Endothelial cell of umbilical vein (primary cell): ENCODE measurements around the gene RAB20. TPM values are rescaled to one million over a fixed set of nuclear protein-coding genes. Genes with fewer than 3 reads are reported as not detected.

Experiments
- BruUV-seq: library from RNA; stranded (reverse); fragments of 400-500 nt; replicated peaks from 2 replicates; lab custom pipeline; 2021; lab: Mats Ljungman, UMichigan
- CTCF ChIA-PET: fragments of 300-600, 350-600 bp; sonication (Branson Sonifier 250); formaldehyde crosslinking; loops from one replicate; lab custom pipeline; 2021; ENCODE audit warnings: antibody characterized with exemption, inconsistent platforms; lab: Charles Lee
- POLR2A ChIA-PET: fragments of 300-600, 350-600 bp; sonication (Branson Sonifier 250); formaldehyde crosslinking; loops from one replicate; lab custom pipeline; 2021; ENCODE audit warnings: antibody characterized with exemption, inconsistent platforms; lab: Charles Lee
- DNase-seq: peaks from one replicate; pipeline ENCODE4 v3.0.0-alpha.2; 2011; ENCODE audit warnings: low read depth, low spot score
- FAIRE-seq: peaks from 2 replicates; lab custom pipeline; 2011; peaks lifted over from hg19 to GRCh38; lab: Jason Lieb, UNC
- H2AFZ ChIP-seq: 2 replicates; pipeline ENCODE4 v1.6.0; 2012; ENCODE audit warnings: low read depth, low read length, control low read depth, inconsistent platforms
- H3K27ac ChIP-seq: 2 replicates; pipeline ENCODE4 v1.5.1; 2011; ENCODE audit warnings: low read depth, mild to moderate bottlenecking, control low read depth, low read length, moderate library complexity; ENCODE audit not compliant: insufficient read depth
- H3K27me3 ChIP-seq, 2 experiments: 2 replicates each; pipeline versions ENCODE4 v1.6.0 to v1.6.1; 2011; ENCODE audit warnings: low read length in 2 of 2, mixed read lengths in 1 of 2; ENCODE audit not compliant: control insufficient read depth in 2 of 2, insufficient read depth in 2 of 2
- H3K36me3 ChIP-seq, 2 experiments: 2 replicates in 1 of 2; 3 replicates in 1 of 2; pipeline ENCODE4 v1.5.1; 2011; ENCODE audit warnings: low read length in 2 of 2, mild to moderate bottlenecking in 1 of 2, moderate library complexity in 1 of 2; ENCODE audit not compliant: control insufficient read depth in 2 of 2, insufficient read depth in 2 of 2; ENCODE audit errors: extremely low read depth in 1 of 2
- H3K4me1 ChIP-seq: 3 replicates; pipeline ENCODE4 v1.5.1; 2011; ENCODE audit warnings: mild to moderate bottlenecking, low read length; ENCODE audit not compliant: control insufficient read depth, insufficient read depth; ENCODE audit errors: extremely low read depth
- H3K4me2 ChIP-seq: 2 replicates; pipeline ENCODE4 v1.6.1; 2011; ENCODE audit warnings: low read length, control low read depth, mixed read lengths; ENCODE audit not compliant: insufficient read depth
- H3K4me3 ChIP-seq, 3 experiments: fragments of 200-600 bp in 1 of 3; sonication (generic), shearing (Covaris generic) in 1 of 3; replicated peaks in 1 of 3; 2 replicates each; pipeline ENCODE4 v1.5.1; 2011 to 2016; ENCODE audit warnings: control low read depth in 3 of 3, low read length in 3 of 3, mild to moderate bottlenecking in 2 of 3, inconsistent platforms in 1 of 3, low read depth in 1 of 3, moderate library complexity in 1 of 3; ENCODE audit not compliant: insufficient read depth in 1 of 3
- H3K79me2 ChIP-seq: 2 replicates; pipeline ENCODE4 v1.6.0; 2012; ENCODE audit warnings: low read length, inconsistent platforms; ENCODE audit not compliant: control insufficient read depth, insufficient read depth
- H3K9ac ChIP-seq: replicated peaks from 2 replicates; pipeline ENCODE3; 2011; ENCODE audit warnings: low read length, control low read depth; ENCODE audit not compliant: insufficient read depth; ENCODE audit errors: extremely low read depth
- H3K9me1 ChIP-seq: replicated peaks from 3 replicates; pipeline ENCODE4 v1.6.0; 2011; ENCODE audit warnings: mild to moderate bottlenecking, low read length; ENCODE audit not compliant: control insufficient read depth, insufficient read depth; ENCODE audit errors: extremely low read depth
- H3K9me3 ChIP-seq: replicated peaks from 2 replicates; pipeline ENCODE4 v1.5.1; 2012; ENCODE audit warnings: low read length, inconsistent platforms; ENCODE audit not compliant: control insufficient read depth, insufficient read depth
- H4K20me1 ChIP-seq: replicated peaks from 2 replicates; pipeline ENCODE3; 2011; ENCODE audit warnings: mild to moderate bottlenecking, low read length; ENCODE audit not compliant: control insufficient read depth, insufficient read depth; ENCODE audit errors: extremely low read depth
- CTCF ChIP-seq, 2 donors: IDR thresholded peaks; 1 replicate in 1 of 2; 2 replicates in 1 of 2; pipeline ENCODE4 v1.5.1; 2011; ENCODE audit warnings: low read length in 2 of 2, mild to moderate bottlenecking in 2 of 2, moderate library complexity in 2 of 2, control low read depth in 1 of 2, inconsistent platforms in 1 of 2, low read depth in 1 of 2; ENCODE audit not compliant: insufficient read depth in 1 of 2; ENCODE audit errors: extremely low read depth in 1 of 2
- EZH2 ChIP-seq: IDR thresholded peaks from 2 replicates; pipeline ENCODE4 v1.6.1; 2012; ENCODE audit warnings: borderline replicate concordance, low read depth, mild to moderate bottlenecking, moderate library complexity, low read length, inconsistent platforms; ENCODE audit not compliant: severe bottlenecking
- FOS ChIP-seq: IDR thresholded peaks from 2 replicates; pipeline ENCODE4 v1.6.1; 2011; ENCODE audit warnings: mild to moderate bottlenecking, low read length, moderate library complexity, borderline replicate concordance; ENCODE audit not compliant: insufficient read depth
- GATA2 ChIP-seq: IDR thresholded peaks from 2 replicates; pipeline ENCODE4 v1.7.0; 2011; ENCODE audit warnings: low read depth, mild to moderate bottlenecking, moderate library complexity, mixed read lengths, low read length; ENCODE audit not compliant: insufficient read length, insufficient read depth
- JUN ChIP-seq: IDR thresholded peaks from 2 replicates; pipeline ENCODE4 v1.6.1; 2011; ENCODE audit warnings: borderline replicate concordance, low read depth; ENCODE audit not compliant: insufficient read length, insufficient read depth
- MAX ChIP-seq: IDR thresholded peaks from 2 replicates; pipeline ENCODE4 v1.6.1; 2011; ENCODE audit not compliant: insufficient read depth, insufficient read length
- MYC ChIP-seq: IDR thresholded peaks from one replicate; pipeline ENCODE4 v1.6.1; 2011; ENCODE audit warnings: mild to moderate bottlenecking, low read depth, low read length
- POLR2A ChIP-seq: IDR thresholded peaks from 2 replicates; pipeline ENCODE4 v1.6.1; 2012; ENCODE audit warnings: low read depth, mild to moderate bottlenecking, control low read depth, low read length
- POLR2AphosphoS5 ChIP-seq: IDR thresholded peaks from 2 replicates; pipeline ENCODE4 v1.6.1; 2012; ENCODE audit warnings: low read depth, mild to moderate bottlenecking, control low read depth, low read length, moderate library complexity; ENCODE audit not compliant: insufficient read depth
- dilution Hi-C: fragments of 300-500 bp; cut with MboI; formaldehyde crosslinking; loops from one replicate; pipeline ENCODE4 v1.15.0; 2019; ENCODE audit warnings: low sequenced_read_pairs; ENCODE audit not compliant: extremely low pct_ligation_motif_present
- intact Hi-C: fragments of 100-400 bp; cut with micrococcal nuclease; formaldehyde crosslinking; loops from one replicate; pipeline ENCODE4 v1.10.0; 2022
- polyA plus RNA-seq, 4 experiments: library from polyadenylated mRNA; depleted of rRNA in 3 of 4; stranded (reverse) in 3 of 4; unstranded in 1 of 4; fragments of >200 nt; gene quantifications; 2 replicates each; pipeline versions ENCODE4 v1.2.1 to v1.2.3, GENCODE V29; 2011 to 2012; ENCODE audit warnings: missing spikeins in 1 of 4
- total RNA-seq: library from RNA; stranded (reverse); gene quantifications from 2 replicates; pipeline ENCODE4 v1.2.3, GENCODE V29; 2021

RAB20 gene
- total and polyA plus RNA-seq, 2 donors (not counting 3 experiments of a cell fraction or from before 2014, with no cell fraction given), result 1.3 to 1.7 TPM

GRCh38 chr13:110528371-110528770 is 33.2 kb downstream of the RAB20 start:
- no peak for DNase-seq
- dilution Hi-C loops, result no loop called here
- BruUV-seq, result no TSS peak
- Histone ChIP-seq H3K9me3 (no peaks in the 10 kb centered on the region), H3K27ac (no peak overlapping the region), H3K4me2 (no peak overlapping the region), H3K36me3 (no peaks in the 10 kb centered on the region), H3K4me1 (no peaks in the 10 kb centered on the region), H2AFZ (no peak overlapping the region), H3K4me3 (no peak overlapping the region), H4K20me1 (no peaks in the 10 kb centered on the region), H3K9ac (no peak overlapping the region), H3K27me3 (no peaks in the 10 kb centered on the region), H3K9me1 (no peaks in the 10 kb centered on the region), H3K79me2 (no peaks in the 10 kb centered on the region)
- FAIRE-seq, result no peak
- ChIA-PET CTCF (interaction anchor here (0.7 to 1.8 kb wide), 3 partner anchors 10 to 438 kb away, joined by 3 to 5 read pairs (median 3); no protein-coding TSS in a partner anchor), POLR2A (no interaction called here)
- intact Hi-C loops, result no loop called here
- TF ChIP-seq POLR2A (no peak), JUN (no peak), MAX (no peak)

- no peak for FAIRE-seq
- Histone ChIP-seq H3K9me1 (no peaks in the 10 kb centered on the region), H3K4me1 (no peaks in the 10 kb centered on the region), H3K27me3 (no peaks in the 10 kb centered on the region), H3K4me2 (no peak overlapping the region), H3K79me2 (no peaks in the 10 kb centered on the region), H3K27ac (no peak overlapping the region), H3K9me3 (no peaks in the 10 kb centered on the region), H3K4me3 (no peak overlapping the region), H3K9ac (no peak overlapping the region), H2AFZ (no peak overlapping the region), H3K36me3 (no peaks in the 10 kb centered on the region), H4K20me1 (no peaks in the 10 kb centered on the region)
- ChIA-PET CTCF (interaction anchor here (0.9 kb wide), 1 partner anchor 11 kb away, joined by 3 read pairs; no protein-coding TSS in a partner anchor), POLR2A (no interaction called here)
- no TSS peak for BruUV-seq
- dilution Hi-C loops (no loop called here), intact Hi-C loops (no loop called here)
- DNase-seq, result no peak
- TF ChIP-seq EZH2, result no peak
- TF ChIP-seq MAX, result no peak
- no peak for TF ChIP-seq CTCF (IDR thresholded peaks at IDR 0.05; ENCODE audit: extremely low read depth in 1 of 2, insufficient read depth in 1 of 2, low read depth in 1 of 2, low read length in 2 of 2)
- TF ChIP-seq POLR2AphosphoS5, result no peak
- TF ChIP-seq MYC, result no peak
- no peak for TF ChIP-seq JUN
- no peak for TF ChIP-seq FOS
- no peak for TF ChIP-seq POLR2A
- no peak for TF ChIP-seq GATA2
These were observed 35.9 kb downstream of the RAB20 start for GRCh38 chr13:110525328-110526319.
